HCT116 (cell line): ENCODE measurements around the gene PKN1. TPM values are rescaled to one million over a fixed set of nuclear protein-coding genes. Genes with fewer than 3 reads are reported as not detected.

Source experiments
- ATAC-seq: fragments of 200-7000 bp; cut with Tn5 transposase; 2 replicates; pipeline ENCODE4 v1.9.1; 2020; ENCODE audit warnings: mild to moderate bottlenecking, moderate library complexity
- BruUV-seq: library from RNA; stranded (reverse); fragments of 400-500 nt; replicated peaks from 2 replicates; lab custom pipeline; 2021; lab: Mats Ljungman, UMichigan
- CTCF ChIA-PET: fragments of 300-600 bp; sonication (Branson Sonifier 250); formaldehyde crosslinking; loops from one replicate; lab custom pipeline; 2021; ENCODE audit warnings: antibody characterized with exemption; lab: Charles Lee
- POLR2A ChIA-PET: fragments of 300-600, 350-600 bp; sonication (Branson Sonifier 250); formaldehyde crosslinking; loops from one replicate; lab custom pipeline; 2021; ENCODE audit warnings: antibody characterized with exemption; lab: Charles Lee
- RAD21 ChIA-PET, 2 experiments: fragments of 300-600 bp; sonication (Branson Sonifier 250); formaldehyde crosslinking; loops; one replicate each; lab custom pipeline; 2023; ENCODE audit warnings: low total read pairs in 2 of 2; ENCODE audit not compliant: uncharacterized antibody in 2 of 2, unreplicated experiment in 2 of 2, low non-redundant PET in 1 of 2; lab: Charles Lee
- DNase-seq: peaks from one replicate; pipeline ENCODE4 v3.0.0-alpha.2; 2010; ENCODE audit warnings: low read depth, low spot score
- H2AFZ ChIP-seq: fragments of 200-600 bp; shearing (Covaris generic), sonication (generic); 2 replicates; pipeline ENCODE4 v1.6.1; 2017; ENCODE audit warnings: low read depth, mixed run types, mixed read lengths, antibody characterized with exemption, low read length; ENCODE audit not compliant: poor library complexity, severe bottlenecking
- H3K27ac ChIP-seq: 2 replicates; pipeline ENCODE4 v1.5.1; 2012; ENCODE audit warnings: low read depth, low read length
- H3K27me3 ChIP-seq: fragments of 200-600 bp; sonication (generic); 2 replicates; pipeline ENCODE4 v1.6.1; 2016; ENCODE audit warnings: mixed run types, low read length, mixed read lengths; ENCODE audit not compliant: insufficient read depth
- H3K36me3 ChIP-seq, 2 experiments: fragments of 200-500 bp in 1 of 2; fragments of 200-600 bp in 1 of 2; sonication (Bioruptor generic) in 1 of 2; sonication (generic) in 1 of 2; 2 replicates each; pipeline versions ENCODE4 v1.5.1 to v1.6.1; 2014 to 2016; ENCODE audit warnings: low read length in 2 of 2, inconsistent platforms in 1 of 2, mixed read lengths in 1 of 2, mixed run types in 1 of 2; ENCODE audit not compliant: insufficient read depth in 2 of 2, control insufficient read depth in 1 of 2
- H3K4me1 ChIP-seq, 2 experiments: fragments of 200-600 bp in 1 of 2; sonication (generic) in 1 of 2; 2 replicates each; pipeline versions ENCODE4 v1.5.1 to v1.6.1; 2012 to 2017; ENCODE audit warnings: low read length in 2 of 2, inconsistent platforms in 1 of 2, mild to moderate bottlenecking in 1 of 2, mixed read lengths in 1 of 2, mixed run types in 1 of 2, moderate library complexity in 1 of 2; ENCODE audit not compliant: insufficient read depth in 2 of 2, control insufficient read depth in 1 of 2
- H3K4me2 ChIP-seq: fragments of 200-600 bp; sonication (generic); 2 replicates; pipeline ENCODE4 v1.6.1; 2017; ENCODE audit warnings: mixed run types, low read length, mixed read lengths
- H3K4me3 ChIP-seq, 2 experiments: fragments of 200-600 bp in 1 of 2; sonication (generic) in 1 of 2; replicated peaks in 1 of 2; 2 replicates each; pipeline ENCODE4 v1.5.1; 2011 to 2016; ENCODE audit warnings: low read length in 2 of 2, control low read depth in 1 of 2, low read depth in 1 of 2, mild to moderate bottlenecking in 1 of 2, mixed read lengths in 1 of 2, mixed run types in 1 of 2
- H3K79me2 ChIP-seq: fragments of 200-600 bp; sonication (generic); 2 replicates; pipeline ENCODE4 v1.6.1; 2017; ENCODE audit warnings: mild to moderate bottlenecking, mixed run types, low read length, moderate library complexity, mixed read lengths; ENCODE audit not compliant: insufficient read depth
- H3K9ac ChIP-seq: fragments of 200-600 bp; sonication (generic); 2 replicates; pipeline ENCODE4 v1.6.1; 2016; ENCODE audit warnings: low read length, mixed read lengths
- H3K9me2 ChIP-seq: fragments of 200-600 bp; sonication (generic), shearing (Covaris generic); 2 replicates; pipeline ENCODE4 v1.6.1; 2017; ENCODE audit warnings: mixed run types, mild to moderate bottlenecking, moderate library complexity; ENCODE audit not compliant: insufficient read depth
- H3K9me3 ChIP-seq, 2 experiments: fragments of 200-500 bp in 1 of 2; fragments of 200-600 bp in 1 of 2; sonication (Bioruptor generic) in 1 of 2; sonication (generic) in 1 of 2; 2 replicates each; pipeline ENCODE4 v1.6.1; 2014 to 2017; ENCODE audit warnings: low read length in 2 of 2, mixed read lengths in 2 of 2, inconsistent platforms in 1 of 2, low read depth in 1 of 2, mild to moderate bottlenecking in 1 of 2, mixed run types in 1 of 2, moderate library complexity in 1 of 2; ENCODE audit not compliant: control insufficient read depth in 1 of 2, insufficient read depth in 1 of 2
- H4K20me1 ChIP-seq: fragments of 200-600 bp; sonication (generic), shearing (Covaris generic); 2 replicates; pipeline ENCODE4 v1.6.1; 2017; ENCODE audit warnings: mixed run types, mild to moderate bottlenecking, moderate library complexity; ENCODE audit not compliant: insufficient read depth
- ATF3 ChIP-seq: IDR thresholded peaks from 2 replicates; pipeline ENCODE4 v1.6.1; 2012
- CBX3 ChIP-seq: IDR thresholded peaks from 2 replicates; pipeline ENCODE4 v1.6.1; 2012; ENCODE audit warnings: low read depth
- CTCF ChIP-seq, 3 experiments: fragments of 200-600 bp in 1 of 3; sonication (generic) in 1 of 3; IDR thresholded peaks in 2 of 3; conservative IDR thresholded peaks in 1 of 3; 2 replicates each; pipeline ENCODE4 v1.5.1; 2012 to 2017; ENCODE audit warnings: low read depth in 2 of 3, low read length in 2 of 3, antibody characterized with exemption in 1 of 3, borderline replicate concordance in 1 of 3, control low read depth in 1 of 3, mild to moderate bottlenecking in 1 of 3, mixed read lengths in 1 of 3, mixed run types in 1 of 3, moderate library complexity in 1 of 3; ENCODE audit not compliant: insufficient read depth in 1 of 3
- EZH2 ChIP-seq: fragments of 200-600 bp; sonication (generic); IDR thresholded peaks from 2 replicates; pipeline ENCODE4 v1.6.1; 2017; ENCODE audit warnings: antibody characterized with exemption, mixed run types
- FOSL1 ChIP-seq: IDR thresholded peaks from 2 replicates; pipeline ENCODE4 v1.6.1; 2012; ENCODE audit warnings: low read depth
- JUND ChIP-seq: IDR thresholded peaks from 2 replicates; pipeline ENCODE4 v1.6.1; 2012
- MAX ChIP-seq: IDR thresholded peaks from 2 replicates; pipeline ENCODE4 v1.6.1; 2012
- POLR2A ChIP-seq: IDR thresholded peaks from 2 replicates; pipeline ENCODE4 v1.7.0; 2011; ENCODE audit warnings: borderline replicate concordance; ENCODE audit not compliant: insufficient read depth, insufficient read length; ENCODE audit errors: extremely low read depth
- POLR2AphosphoS5 ChIP-seq: IDR thresholded peaks from 2 replicates; pipeline ENCODE4 v1.6.1; 2011; ENCODE audit warnings: mild to moderate bottlenecking, low read depth, low read length, moderate library complexity
- RAD21 ChIP-seq: IDR thresholded peaks from 2 replicates; pipeline ENCODE4 v1.6.1; 2012; ENCODE audit warnings: low read depth, mild to moderate bottlenecking
- REST ChIP-seq: IDR thresholded peaks from 2 replicates; pipeline ENCODE4 v1.6.1; 2012; ENCODE audit warnings: low read depth
- TCF7L2 ChIP-seq: IDR thresholded peaks from 2 replicates; pipeline ENCODE4 v1.7.0; 2011; ENCODE audit warnings: borderline replicate concordance, inconsistent platforms; ENCODE audit not compliant: insufficient read depth, insufficient read length; ENCODE audit errors: extremely low read depth
- ZBTB33 ChIP-seq: IDR thresholded peaks from 2 replicates; pipeline ENCODE4 v1.6.1; 2011; ENCODE audit warnings: mild to moderate bottlenecking, low read length, moderate library complexity; ENCODE audit not compliant: insufficient replicate concordance; ENCODE audit errors: extremely low read depth
- ZFX ChIP-seq: fragments of 450-650 bp; IDR thresholded peaks from 2 replicates; pipeline ENCODE4 v1.6.1; 2017
- ZNF274 ChIP-seq: fragments of 200-500 bp; sonication (Bioruptor generic); IDR thresholded peaks from 2 replicates; pipeline ENCODE4 v1.6.1; 2014; ENCODE audit warnings: mild to moderate bottlenecking, low read depth, low read length, inconsistent platforms
- intact Hi-C: fragments of 100-400 bp; cut with micrococcal nuclease; formaldehyde crosslinking; loops from 2 replicates; pipeline ENCODE4 v1.10.0; 2022
- total RNA-seq: library from RNA; stranded (reverse); gene quantifications from one replicate; pipeline ENCODE4 v1.2.1, GENCODE V29; 2021; ENCODE audit not compliant: unreplicated experiment

PKN1 gene
- total RNA-seq, 1 experiment from 2014 or later, result 248 TPM

GRCh38 chr19:14413693-14414181, 19.4 kb upstream of the PKN1 start:
- no peaks in the 10 kb centered on the region for H3K9me3 ChIP-seq
- H3K4me3 ChIP-seq, result no peak overlapping the region
- BruUV-seq, result no TSS peak
- POLR2A ChIA-PET, result no interaction called here
- RAD21 ChIA-PET, result no interaction called here
- DNase-seq, result no peak
- H3K36me3 ChIP-seq, result peaks cover 31 to 44% of the 10 kb centered on the region in 2 experiments
- no peak overlapping the region for H3K4me2 ChIP-seq
- no peaks in the 10 kb centered on the region for H3K9me2 ChIP-seq
- no peak for ATAC-seq
- intact Hi-C loops, result no loop called here
- H3K27me3 ChIP-seq, result no peaks in the 10 kb centered on the region
- H3K9ac ChIP-seq, result no peak overlapping the region
- TF ChIP-seq ZFX (no peak), FOSL1 (no peak), REST (no peak), ATF3 (no peak), TCF7L2 (no peak), RAD21 (no peak), JUND (no peak), POLR2AphosphoS5 (no peak), CTCF (IDR thresholded peaks at IDR 0.05 in 2 of 3, conservative IDR thresholded peaks at IDR 0.05 in 1 of 3; ENCODE audit: borderline replicate concordance in 1 of 3, insufficient read depth in 1 of 3, low read depth in 2 of 3, low read length in 2 of 3) (no peak), CBX3 (no peak), ZNF274 (no peak), EZH2 (no peak), MAX (no peak), ZBTB33 (no peak), POLR2A (no peak)
- no peak overlapping the region for H2AFZ ChIP-seq
- H4K20me1 ChIP-seq, result peaks cover 21% of the 10 kb centered on the region; the same call in 1 of the 2 replicates
- no peak overlapping the region; the same call in 1 of the 2 replicates for H3K27ac ChIP-seq
- peaks cover 4 to 21% of the 10 kb centered on the region in 2 experiments for H3K4me1 ChIP-seq
- H3K79me2 ChIP-seq, result peaks cover 92% of the 10 kb centered on the region
- CTCF ChIA-PET, result interaction anchor here (1.0 kb wide), 1 partner anchor 277 kb away, joined by 3 read pairs; the partner anchor contains the start of gene ASF1B
